SH-SY5Y (cell line): ENCODE data around the gene LSM7.

Experiments used
- GATA2 ChIP-seq: IDR thresholded peaks from 2 replicates; pipeline ENCODE4 v1.6.1; 2011; ENCODE audit warnings: mild to moderate bottlenecking, low read depth, low read length
- GATA3 ChIP-seq: IDR thresholded peaks from 2 replicates; pipeline ENCODE4 v1.6.1; 2011; ENCODE audit warnings: low read depth, mild to moderate bottlenecking, low read length, moderate library complexity

GRCh38 chr19:2362046-2362969 lies 33.9 kb upstream of the LSM7 start:
- TF ChIP-seq GATA2 (no peak), GATA3 (no peak)
